ENCODE results near the gene CHD2. TPM values are rescaled to one million over a fixed set of nuclear protein-coding genes. Genes with fewer than 3 reads are reported as not detected.
"Not testable (repeated sequence)": the region's sequence is repeated elsewhere in the genome, so short reads cannot be mapped to it uniquely, and the experiment has no call there.

CHD2 gene
- total RNA-seq, 2 donors from 2014 or later, result 208 to 246 TPM

GRCh38 chr15:93056836-93057235, 156.7 kb downstream of the CHD2 start:
- ATAC-seq (replicated peaks in 1 of 2) (no peak), DNase-seq (no peak)
- Mint-ChIP-seq H3K9me3 (no peaks in the 10 kb centered on the region), H3K4me3 (no peak overlapping the region), H3K36me3 (ENCODE audit: insufficient read depth in 2 of 2) (no peaks in the 10 kb centered on the region), H3K4me1 (ENCODE audit: low read depth) (peaks cover 4% of the 10 kb centered on the region), H3K27ac (no peak overlapping the region), H3K27me3 (ENCODE audit: low read depth) (no peaks in the 10 kb centered on the region)

GRCh38 chr15:93057618-93058017, 157.5 kb downstream of the CHD2 start:
- Mint-ChIP-seq H3K9me3 (no peaks in the 10 kb centered on the region), H3K27me3 (ENCODE audit: low read depth) (peaks cover 7% of the 10 kb centered on the region), H3K36me3 (ENCODE audit: insufficient read depth in 2 of 2) (no peaks in the 10 kb centered on the region), H3K4me1 (ENCODE audit: low read depth) (peaks cover 4% of the 10 kb centered on the region), H3K4me3 (no peak overlapping the region), H3K27ac (no peak overlapping the region)
- no peak for DNase-seq
- no peak for ATAC-seq (replicated peaks in 1 of 2)

- no peaks in the 10 kb centered on the region for H3K9me3 Mint-ChIP-seq
- peaks cover 4% of the 10 kb centered on the region for H3K4me1 Mint-ChIP-seq (ENCODE audit: low read depth)
- ATAC-seq (replicated peaks in 1 of 2), result no peak
- no peak overlapping the region for H3K27ac Mint-ChIP-seq
- H3K27me3 Mint-ChIP-seq (ENCODE audit: low read depth), result peaks cover 10% of the 10 kb centered on the region
- H3K4me3 Mint-ChIP-seq, result no peak overlapping the region
- no peak for DNase-seq
- no peaks in the 10 kb centered on the region for H3K36me3 Mint-ChIP-seq (ENCODE audit: insufficient read depth in 2 of 2)
Observed at GRCh38 chr15:93058128-93058527, 158.0 kb downstream of the CHD2 start.

GRCh38 chr15:93058904-93059427, 158.8 kb downstream of the CHD2 start:
- Mint-ChIP-seq H3K4me1 (ENCODE audit: low read depth) (peaks cover 4% of the 10 kb centered on the region), H3K27ac (no peak overlapping the region), H3K36me3 (ENCODE audit: insufficient read depth in 2 of 2) (no peaks in the 10 kb centered on the region), H3K9me3 (no peaks in the 10 kb centered on the region), H3K27me3 (ENCODE audit: low read depth) (peaks cover 10% of the 10 kb centered on the region), H3K4me3 (no peak overlapping the region)
- no peak for ATAC-seq (replicated peaks in 1 of 2)
- no peak for DNase-seq

- ATAC-seq (replicated peaks in 1 of 2), result no peak
- H3K27ac Mint-ChIP-seq, result no peak overlapping the region
- no peaks in the 10 kb centered on the region for H3K9me3 Mint-ChIP-seq
- no peak overlapping the region for H3K4me3 Mint-ChIP-seq
- H3K4me1 Mint-ChIP-seq (ENCODE audit: low read depth), result peaks cover 4% of the 10 kb centered on the region
- H3K36me3 Mint-ChIP-seq (ENCODE audit: insufficient read depth in 2 of 2), result no peaks in the 10 kb centered on the region
- DNase-seq, result no peak
- peaks cover 10% of the 10 kb centered on the region for H3K27me3 Mint-ChIP-seq (ENCODE audit: low read depth)
Observed at GRCh38 chr15:93059442-93059841, 159.3 kb downstream of the CHD2 start.

GRCh38 chr15:93060336-93061248, 160.5 kb downstream of the CHD2 start:
- no peak for DNase-seq
- no peak overlapping the region for H3K27ac Mint-ChIP-seq
- ATAC-seq (replicated peaks in 1 of 2), result no peak
- no peaks in the 10 kb centered on the region for H3K36me3 Mint-ChIP-seq (ENCODE audit: insufficient read depth in 2 of 2)
- H3K27me3 Mint-ChIP-seq (ENCODE audit: low read depth), result peaks cover 10% of the 10 kb centered on the region
- peaks cover 4% of the 10 kb centered on the region for H3K4me1 Mint-ChIP-seq (ENCODE audit: low read depth)
- H3K4me3 Mint-ChIP-seq, result no peak overlapping the region
- H3K9me3 Mint-ChIP-seq, result no peaks in the 10 kb centered on the region

- not testable (repeated sequence) for DNase-seq; H3K27ac Mint-ChIP-seq; H3K36me3 Mint-ChIP-seq (ENCODE audit: insufficient read depth in 2 of 2); H3K4me3 Mint-ChIP-seq; H3K4me1 Mint-ChIP-seq (ENCODE audit: low read depth); H3K9me3 Mint-ChIP-seq; ATAC-seq (replicated peaks in 1 of 2)
- H3K27me3 Mint-ChIP-seq (ENCODE audit: low read depth), result peaks cover 10% of the 10 kb centered on the region
Observed at GRCh38 chr15:93062628-93063261, 162.6 kb downstream of the CHD2 start.

- Mint-ChIP-seq H3K27ac (no peak overlapping the region), H3K36me3 (ENCODE audit: insufficient read depth in 2 of 2) (no peaks in the 10 kb centered on the region), H3K4me1 (ENCODE audit: low read depth) (peaks cover 4% of the 10 kb centered on the region), H3K9me3 (no peaks in the 10 kb centered on the region), H3K27me3 (ENCODE audit: low read depth) (peaks cover 10% of the 10 kb centered on the region), H3K4me3 (no peak overlapping the region)
- DNase-seq (no peak), ATAC-seq (replicated peaks in 1 of 2) (no peak)
Observed at GRCh38 chr15:93063262-93063671, 163.1 kb downstream of the CHD2 start.

- Mint-ChIP-seq H3K9me3 (no peaks in the 10 kb centered on the region), H3K36me3 (ENCODE audit: insufficient read depth in 2 of 2) (no peaks in the 10 kb centered on the region), H3K27me3 (ENCODE audit: low read depth) (peaks cover 10% of the 10 kb centered on the region), H3K4me1 (ENCODE audit: low read depth) (peaks cover 4% of the 10 kb centered on the region), H3K4me3 (no peak overlapping the region), H3K27ac (no peak overlapping the region)
- DNase-seq, result no peak
- no peak for ATAC-seq (replicated peaks in 1 of 2)
Observed at GRCh38 chr15:93063796-93064690, 163.9 kb downstream of the CHD2 start.

GRCh38 chr15:93065641-93066045, 165.5 kb downstream of the CHD2 start:
- H3K36me3 Mint-ChIP-seq (ENCODE audit: insufficient read depth in 2 of 2), result no peaks in the 10 kb centered on the region
- H3K9me3 Mint-ChIP-seq, result no peaks in the 10 kb centered on the region
- H3K4me1 Mint-ChIP-seq (ENCODE audit: low read depth), result peaks cover 4% of the 10 kb centered on the region
- no peak overlapping the region for H3K4me3 Mint-ChIP-seq
- no peak for DNase-seq
- no peak overlapping the region for H3K27ac Mint-ChIP-seq
- peaks cover 17% of the 10 kb centered on the region for H3K27me3 Mint-ChIP-seq (ENCODE audit: low read depth)
- no peak for ATAC-seq (replicated peaks in 1 of 2)

- no peak for ATAC-seq (replicated peaks in 1 of 2)
- H3K27ac Mint-ChIP-seq, result no peak overlapping the region
- H3K4me1 Mint-ChIP-seq (ENCODE audit: low read depth), result peaks cover 4% of the 10 kb centered on the region
- H3K4me3 Mint-ChIP-seq, result no peak overlapping the region
- no peak for DNase-seq
- H3K27me3 Mint-ChIP-seq (ENCODE audit: low read depth), result peaks cover 23% of the 10 kb centered on the region
- H3K36me3 Mint-ChIP-seq (ENCODE audit: insufficient read depth in 2 of 2), result no peaks in the 10 kb centered on the region
- H3K9me3 Mint-ChIP-seq, result no peaks in the 10 kb centered on the region
Observed at GRCh38 chr15:93066224-93066681, 166.1 kb downstream of the CHD2 start.

GRCh38 chr15:93066834-93067648, 166.9 kb downstream of the CHD2 start:
- ATAC-seq (replicated peaks in 1 of 2), result no peak
- Mint-ChIP-seq H3K4me3 (no peak overlapping the region), H3K9me3 (no peaks in the 10 kb centered on the region)

More at GRCh38 chr15:93066834-93067648, 166.9 kb downstream of the CHD2 start:
- H3K4me1 Mint-ChIP-seq (ENCODE audit: low read depth), result peaks cover 8% of the 10 kb centered on the region
- H3K27me3 Mint-ChIP-seq (ENCODE audit: low read depth), result peaks cover 30% of the 10 kb centered on the region
- no peak for DNase-seq
- H3K36me3 Mint-ChIP-seq (ENCODE audit: insufficient read depth in 2 of 2), result no peaks in the 10 kb centered on the region
- no peak overlapping the region for H3K27ac Mint-ChIP-seq
